Right atrium auricular region (tissue), 2 donors: ENCODE results near the gene TBC1D2B. TPM values are rescaled to one million over a fixed set of nuclear protein-coding genes. Genes with fewer than 3 reads are reported as not detected.
"Not testable (repeated sequence)": the region's sequence is repeated elsewhere in the genome, so short reads cannot be mapped to it uniquely, and the experiment has no call there.

ENCODE experiments used
- DNase-seq: peaks from one replicate; pipeline ENCODE4 v3.0.0-alpha.2; 2019; ENCODE audit warnings: low spot score
- H3K27ac ChIP-seq, 2 donors: fragments of 200-600 bp; sonication (generic); 1 replicate in 1 of 2; 2 replicates in 1 of 2; pipeline ENCODE4 v1.5.1; 2016 to 2019
- H3K27me3 ChIP-seq, 2 donors: fragments of 200-600 bp; sonication (generic); one replicate each; pipeline versions ENCODE4 v1.5.1 to v1.6.0; 2017 to 2019
- H3K36me3 ChIP-seq: fragments of 200-600 bp; sonication (generic); one replicate; pipeline ENCODE4 v1.5.1; 2016
- H3K4me1 ChIP-seq, 2 donors: fragments of 200-600 bp; sonication (generic); one replicate each; pipeline versions ENCODE4 v1.5.1 to v1.6.0; 2017 to 2019
- H3K4me3 ChIP-seq, 2 donors: fragments of 200-600 bp; sonication (generic); 1 replicate in 1 of 2; 2 replicates in 1 of 2; pipeline ENCODE4 v1.5.1; 2017 to 2019; ENCODE audit warnings: mild to moderate bottlenecking in 1 of 2, moderate library complexity in 1 of 2
- H3K9me3 ChIP-seq, 2 donors: fragments of 200-600 bp; sonication (generic); one replicate each; pipeline ENCODE4 v1.5.1; 2019
- total RNA-seq, 2 donors: library from RNA; depleted of rRNA; stranded (reverse); fragments of >200 nt; gene quantifications; one replicate each; pipeline ENCODE4 v1.1.0, GENCODE V29; 2016
- TF ChIP-seq, protein P1 (sequence below), 2 donors: fragments of 200-600 bp; sonication (generic); IDR thresholded peaks; one replicate each; pipeline ENCODE4 v1.5.1; 2019; ENCODE audit warnings: antibody characterized with exemption in 2 of 2

TBC1D2B gene
- total RNA-seq, 2 donors from 2014 or later, result 12.5 to 27.7 TPM

DNA sequence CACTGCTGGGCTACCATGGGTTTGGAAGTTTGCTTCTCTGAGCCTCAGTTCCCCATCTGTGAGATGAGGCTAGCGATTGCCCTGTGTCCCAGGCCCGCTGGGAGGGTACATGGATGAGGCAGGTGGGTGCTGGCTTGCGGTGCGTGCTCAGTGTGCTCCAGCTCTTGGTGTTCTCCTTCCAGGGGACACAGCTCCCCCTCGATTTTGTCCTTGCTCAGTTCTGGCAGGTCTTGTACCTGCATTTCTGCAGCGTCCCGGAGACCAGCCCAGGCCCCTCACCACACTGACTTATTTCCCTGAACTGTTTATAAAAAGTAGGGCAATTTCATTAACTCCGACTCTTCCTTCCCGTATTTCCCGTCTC lies 95.4 kb downstream of the TBC1D2B start:
- Histone ChIP-seq H3K9me3 (no peaks in the 10 kb centered on the region), H3K27me3 (no peaks in the 10 kb centered on the region), H3K4me3 (no peak overlapping the region), H3K4me1 (peaks cover 0 to 3% of the 10 kb centered on the region in 2 donors), H3K36me3 (no peaks in the 10 kb centered on the region), H3K27ac (no peak overlapping the region)
- DNase-seq, result no peak
- TF ChIP-seq, protein P1, sequence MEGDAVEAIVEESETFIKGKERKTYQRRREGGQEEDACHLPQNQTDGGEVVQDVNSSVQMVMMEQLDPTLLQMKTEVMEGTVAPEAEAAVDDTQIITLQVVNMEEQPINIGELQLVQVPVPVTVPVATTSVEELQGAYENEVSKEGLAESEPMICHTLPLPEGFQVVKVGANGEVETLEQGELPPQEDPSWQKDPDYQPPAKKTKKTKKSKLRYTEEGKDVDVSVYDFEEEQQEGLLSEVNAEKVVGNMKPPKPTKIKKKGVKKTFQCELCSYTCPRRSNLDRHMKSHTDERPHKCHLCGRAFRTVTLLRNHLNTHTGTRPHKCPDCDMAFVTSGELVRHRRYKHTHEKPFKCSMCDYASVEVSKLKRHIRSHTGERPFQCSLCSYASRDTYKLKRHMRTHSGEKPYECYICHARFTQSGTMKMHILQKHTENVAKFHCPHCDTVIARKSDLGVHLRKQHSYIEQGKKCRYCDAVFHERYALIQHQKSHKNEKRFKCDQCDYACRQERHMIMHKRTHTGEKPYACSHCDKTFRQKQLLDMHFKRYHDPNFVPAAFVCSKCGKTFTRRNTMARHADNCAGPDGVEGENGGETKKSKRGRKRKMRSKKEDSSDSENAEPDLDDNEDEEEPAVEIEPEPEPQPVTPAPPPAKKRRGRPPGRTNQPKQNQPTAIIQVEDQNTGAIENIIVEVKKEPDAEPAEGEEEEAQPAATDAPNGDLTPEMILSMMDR (IDR thresholded peaks at IDR 0.05), result no peak

DNA sequence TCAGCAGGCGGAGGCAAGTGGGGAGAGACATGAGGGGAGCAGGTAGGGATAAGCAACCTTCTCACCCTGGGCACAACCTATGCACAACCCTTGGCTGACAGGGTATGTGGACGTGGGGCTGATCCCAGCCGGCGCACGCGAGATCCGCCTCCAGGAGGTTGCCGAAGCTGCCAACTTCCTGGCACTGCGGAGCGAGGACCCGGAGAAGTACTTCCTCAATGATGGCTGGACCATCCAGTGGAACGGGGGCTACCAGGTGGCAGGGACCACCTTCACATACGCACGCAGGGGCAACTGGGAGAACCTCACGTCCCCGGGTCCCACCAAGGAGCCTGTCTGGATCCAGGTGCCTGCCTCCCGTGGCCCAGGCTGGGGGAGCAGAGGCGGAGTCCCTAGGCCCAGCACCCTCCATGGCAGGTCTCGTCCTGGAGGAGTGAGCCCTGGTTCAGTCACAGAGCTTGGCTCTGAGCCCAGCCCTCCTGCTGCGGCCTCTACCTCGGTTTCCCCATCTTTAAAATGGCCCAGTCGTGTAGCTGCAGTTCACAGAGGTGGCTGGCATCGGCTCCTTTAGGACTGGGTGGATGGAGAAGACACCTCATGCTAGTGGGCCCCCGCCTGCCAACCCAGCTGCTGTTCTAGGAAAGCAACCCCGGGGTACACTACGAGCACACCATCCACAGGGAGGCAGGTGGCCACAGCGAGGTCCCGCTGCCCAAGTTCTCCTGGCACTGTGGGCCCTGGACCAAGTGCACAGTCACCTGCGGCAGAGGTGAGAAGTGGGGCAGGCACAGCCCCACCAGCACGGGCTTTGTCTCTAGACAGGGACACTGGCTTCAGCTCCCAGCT lies 96.0 kb downstream of the TBC1D2B start:
- H3K4me1 ChIP-seq, result no peaks in the 10 kb centered on the region
- H3K27ac ChIP-seq, result no peak overlapping the region
- H3K4me3 ChIP-seq, result no peak overlapping the region
- DNase-seq, result no peak
- H3K27me3 ChIP-seq, result no peaks in the 10 kb centered on the region
- H3K36me3 ChIP-seq, result no peaks in the 10 kb centered on the region
- no peaks in the 10 kb centered on the region for H3K9me3 ChIP-seq
- TF ChIP-seq, protein P1 (IDR thresholded peaks at IDR 0.05), result no peak

DNA sequence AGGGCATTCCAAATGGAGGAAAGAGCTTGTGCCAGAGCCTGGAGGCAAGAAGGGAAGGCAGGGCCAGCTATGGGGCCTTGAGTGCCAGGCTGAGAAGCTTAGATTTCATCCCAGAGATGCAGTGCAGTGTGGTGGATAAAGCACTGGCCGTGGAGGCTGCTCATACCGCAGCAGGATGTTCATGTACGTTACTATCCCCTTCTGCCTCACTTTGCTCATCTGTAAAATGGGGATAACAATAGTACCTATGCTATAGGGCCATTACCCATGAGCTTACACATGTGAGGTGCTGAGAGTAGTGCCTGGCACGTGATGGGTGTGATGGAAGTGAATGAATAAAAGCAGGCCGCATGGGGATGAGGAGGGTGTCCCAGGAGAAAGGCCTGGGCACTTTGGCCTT lies 96.8 kb downstream of the TBC1D2B start:
- H3K9me3 ChIP-seq, H3K27ac ChIP-seq, H3K36me3 ChIP-seq, H3K4me1 ChIP-seq, H3K4me3 ChIP-seq, DNase-seq, H3K27me3 ChIP-seq: not testable (repeated sequence)

DNA sequence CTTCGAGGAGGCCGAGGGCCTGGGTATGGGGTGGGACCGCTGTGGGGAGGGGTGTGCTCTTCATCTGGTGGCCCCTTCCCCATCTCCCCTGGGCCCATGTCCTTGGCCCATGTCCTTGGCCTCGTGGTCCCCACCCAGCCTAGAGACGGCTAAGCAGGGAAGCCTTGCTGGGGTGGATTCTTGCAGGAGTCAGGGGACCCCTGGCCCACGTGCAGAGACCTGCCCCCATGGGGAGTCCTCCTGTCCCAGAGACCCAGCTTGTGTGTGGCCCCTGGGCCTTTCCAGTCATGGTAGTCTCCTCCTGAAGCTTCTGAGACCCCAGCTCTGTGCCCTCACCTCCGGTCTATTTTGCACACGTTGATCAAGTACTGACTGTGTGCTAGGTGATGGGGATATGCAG lies 97.4 kb downstream of the TBC1D2B start:
- Histone ChIP-seq H3K4me3 (no peak overlapping the region), H3K9me3 (no peaks in the 10 kb centered on the region), H3K36me3 (no peaks in the 10 kb centered on the region), H3K27ac (no peak overlapping the region), H3K4me1 (peaks cover 0 to 6% of the 10 kb centered on the region in 2 donors), H3K27me3 (no peaks in the 10 kb centered on the region)
- DNase-seq, result no peak
- TF ChIP-seq, protein P1 (IDR thresholded peaks at IDR 0.05), result no peak

DNA sequence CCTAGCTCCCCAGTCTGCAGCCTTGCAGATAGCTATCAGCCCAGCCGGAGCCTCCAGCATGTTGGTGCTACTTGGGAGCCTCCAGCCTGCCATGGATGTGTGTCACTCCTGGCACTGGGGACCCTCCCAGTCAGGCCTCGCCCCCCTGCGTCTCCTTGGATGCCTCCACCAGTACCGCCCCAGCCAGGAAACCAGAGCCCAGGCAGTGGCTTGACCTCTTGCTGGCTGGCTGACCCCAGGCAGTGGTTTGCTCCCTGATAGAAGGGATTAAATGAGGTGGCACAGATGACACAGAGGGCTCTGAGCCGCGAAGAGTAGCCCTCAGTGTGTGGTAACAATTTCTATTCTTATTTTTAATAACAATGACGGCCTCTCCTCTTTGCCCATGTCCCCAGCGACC lies 98.4 kb downstream of the TBC1D2B start:
- DNase-seq, H3K36me3 ChIP-seq, H3K9me3 ChIP-seq, H3K27ac ChIP-seq, H3K27me3 ChIP-seq, H3K4me3 ChIP-seq: not testable (repeated sequence)
- peaks cover 0 to 16% of the 10 kb centered on the region in 2 donors for H3K4me1 ChIP-seq

DNA sequence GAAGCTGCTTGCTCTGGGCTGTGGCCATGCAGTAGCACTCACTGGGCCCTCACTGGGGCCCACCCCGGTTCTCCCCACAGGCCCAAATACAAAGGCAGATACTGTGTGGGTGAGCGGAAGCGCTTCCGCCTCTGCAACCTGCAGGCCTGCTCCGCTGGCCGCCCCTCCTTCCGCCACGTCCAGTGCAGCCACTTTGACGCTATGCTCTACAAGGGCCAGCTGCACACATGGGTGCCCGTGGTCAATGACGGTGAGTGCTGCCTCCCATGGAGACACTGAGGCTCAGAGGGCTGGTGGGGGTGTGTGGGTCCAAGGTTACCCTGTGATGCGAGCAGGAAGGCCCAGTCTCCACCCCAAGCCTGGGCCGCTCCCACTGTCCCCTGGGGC lies 98.8 kb downstream of the TBC1D2B start:
- not testable (repeated sequence) for H3K27ac ChIP-seq, H3K4me3 ChIP-seq, H3K36me3 ChIP-seq, H3K9me3 ChIP-seq, H3K27me3 ChIP-seq, DNase-seq
- peaks cover 0 to 20% of the 10 kb centered on the region in 2 donors for H3K4me1 ChIP-seq

DNA sequence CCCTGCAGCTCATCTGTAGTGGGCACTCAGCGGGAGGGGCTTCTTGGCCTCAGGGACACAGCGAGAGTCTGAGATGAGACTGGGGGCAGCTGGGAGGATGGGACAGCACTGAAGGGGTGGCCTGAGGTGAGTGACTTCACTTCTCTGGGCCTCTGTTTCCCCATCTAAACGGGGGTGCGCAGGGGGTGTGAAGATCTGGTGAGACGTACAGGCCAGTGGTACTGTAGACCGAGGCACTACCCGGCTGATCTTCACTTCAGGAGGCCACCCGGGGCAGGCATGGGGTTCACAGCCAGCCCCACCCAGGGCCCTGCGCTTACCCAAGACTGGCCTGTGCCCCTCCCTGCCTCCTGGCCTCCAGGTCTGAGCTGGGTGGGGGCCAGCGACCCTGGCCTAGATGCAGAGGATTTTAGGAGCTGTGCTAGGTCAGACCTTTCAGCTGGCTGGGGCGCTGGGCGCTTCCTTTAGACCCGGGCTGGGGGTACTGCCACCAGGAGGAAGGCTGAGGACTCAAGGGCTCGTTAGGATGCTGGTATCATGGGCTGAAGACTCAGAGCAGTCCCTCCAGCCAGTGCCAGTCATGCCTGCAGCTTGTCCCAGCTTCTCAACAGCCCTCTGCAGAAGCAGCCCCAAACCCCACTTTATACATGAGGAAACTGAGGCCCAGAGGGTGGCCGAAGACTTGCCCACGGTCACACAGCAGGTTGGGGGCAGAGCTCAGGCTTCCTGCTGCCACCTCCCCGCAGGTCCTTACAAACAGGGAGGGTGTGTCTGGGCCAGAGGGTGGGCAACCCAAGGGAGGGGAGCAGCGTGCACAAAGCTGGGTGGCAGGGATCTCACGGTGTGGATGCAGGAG lies 99.4 kb downstream of the TBC1D2B start:
- H3K9me3 ChIP-seq, DNase-seq, H3K27ac ChIP-seq, H3K27me3 ChIP-seq, H3K36me3 ChIP-seq, H3K4me3 ChIP-seq: not testable (repeated sequence)
- H3K4me1 ChIP-seq, result peaks cover 0 to 22% of the 10 kb centered on the region in 2 donors

DNA sequence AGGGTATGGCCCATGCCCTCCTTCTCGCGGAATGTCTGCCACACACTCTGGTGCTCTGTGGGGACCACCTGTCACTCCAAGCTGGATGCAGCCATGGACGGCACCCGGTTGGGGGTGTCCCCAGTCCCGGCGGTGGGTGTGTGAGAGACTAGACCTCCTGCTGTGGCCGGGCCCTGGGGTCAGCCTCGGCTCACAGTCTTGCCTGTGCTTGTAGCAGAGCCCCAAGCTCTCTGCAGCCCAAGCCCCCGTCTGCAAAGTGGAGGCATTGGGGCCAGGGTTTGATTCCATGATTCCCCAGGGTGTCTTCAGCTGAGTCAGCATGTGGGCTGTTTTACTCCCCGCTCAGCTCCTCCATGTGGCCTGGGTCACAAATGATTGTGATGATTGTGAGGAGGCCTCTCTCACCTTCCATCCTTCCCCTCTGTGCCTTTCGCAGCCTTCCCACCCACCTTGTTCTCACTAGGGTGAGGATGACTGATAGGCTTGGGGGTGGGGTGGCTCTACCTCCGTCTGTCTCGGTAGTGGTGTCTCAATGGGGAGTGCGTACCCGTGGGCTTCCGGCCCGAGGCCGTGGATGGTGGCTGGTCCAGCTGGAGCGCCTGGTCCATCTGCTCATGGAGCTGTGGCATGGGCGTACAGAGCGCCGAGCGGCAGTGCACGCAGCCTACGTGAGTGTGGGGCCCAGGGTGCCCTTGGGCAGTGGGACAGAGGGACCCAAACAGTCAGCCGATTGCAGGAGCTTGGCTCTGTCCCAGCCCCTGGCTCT lies 100.6 kb downstream of the TBC1D2B start:
- H3K27me3 ChIP-seq, H3K9me3 ChIP-seq, H3K4me3 ChIP-seq, DNase-seq, H3K27ac ChIP-seq, H3K36me3 ChIP-seq: not testable (repeated sequence)
- peaks cover 0 to 22% of the 10 kb centered on the region in 2 donors for H3K4me1 ChIP-seq

DNA sequence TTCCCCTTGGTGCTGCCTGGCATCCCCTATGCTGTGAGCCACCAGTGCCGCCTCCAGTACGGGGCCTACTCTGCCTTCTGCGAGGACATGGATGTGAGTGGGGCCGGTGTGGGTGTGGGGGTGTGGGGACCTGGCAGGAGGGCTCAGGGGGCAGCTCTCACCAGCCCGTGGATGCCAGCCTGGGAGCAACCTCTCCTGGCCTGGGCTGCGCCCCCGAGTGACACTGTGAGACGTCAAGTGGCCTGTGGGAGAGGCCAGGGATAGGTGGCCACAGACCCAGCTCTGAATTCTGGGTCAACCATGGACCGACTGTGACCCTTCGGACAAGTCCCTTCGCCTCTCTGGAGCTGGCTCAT lies 101.4 kb downstream of the TBC1D2B start:
- Histone ChIP-seq H3K27ac (peak overlapping the region in 1 of 2 donors; percentile 52), H3K4me1 (peaks cover 0 to 22% of the 10 kb centered on the region in 2 donors)
- DNase-seq, H3K4me3 ChIP-seq, H3K9me3 ChIP-seq, H3K27me3 ChIP-seq, H3K36me3 ChIP-seq: not testable (repeated sequence)
